HCT116 (cell line): ENCODE measurements around the gene RAP1B. TPM values are rescaled to one million over a fixed set of nuclear protein-coding genes. Genes with fewer than 3 reads are reported as not detected.

Experiments
- ATAC-seq: fragments of 200-7000 bp; cut with Tn5 transposase; 2 replicates; pipeline ENCODE4 v1.9.1; 2020; ENCODE audit warnings: mild to moderate bottlenecking, moderate library complexity
- BruUV-seq: library from RNA; stranded (reverse); fragments of 400-500 nt; replicated peaks from 2 replicates; lab custom pipeline; 2021; lab: Mats Ljungman, UMichigan
- CTCF ChIA-PET: fragments of 300-600 bp; sonication (Branson Sonifier 250); formaldehyde crosslinking; loops from one replicate; lab custom pipeline; 2021; ENCODE audit warnings: antibody characterized with exemption; lab: Charles Lee
- POLR2A ChIA-PET: fragments of 300-600, 350-600 bp; sonication (Branson Sonifier 250); formaldehyde crosslinking; loops from one replicate; lab custom pipeline; 2021; ENCODE audit warnings: antibody characterized with exemption; lab: Charles Lee
- RAD21 ChIA-PET, 2 experiments: fragments of 300-600 bp; sonication (Branson Sonifier 250); formaldehyde crosslinking; loops; one replicate each; lab custom pipeline; 2023; ENCODE audit warnings: low total read pairs in 2 of 2; ENCODE audit not compliant: uncharacterized antibody in 2 of 2, unreplicated experiment in 2 of 2, low non-redundant PET in 1 of 2; lab: Charles Lee
- DNase-seq: peaks from one replicate; pipeline ENCODE4 v3.0.0-alpha.2; 2010; ENCODE audit warnings: low read depth, low spot score
- H2AFZ ChIP-seq: fragments of 200-600 bp; shearing (Covaris generic), sonication (generic); 2 replicates; pipeline ENCODE4 v1.6.1; 2017; ENCODE audit warnings: low read depth, mixed run types, mixed read lengths, antibody characterized with exemption, low read length; ENCODE audit not compliant: poor library complexity, severe bottlenecking
- H3K27ac ChIP-seq: 2 replicates; pipeline ENCODE4 v1.5.1; 2012; ENCODE audit warnings: low read depth, low read length
- H3K27me3 ChIP-seq: fragments of 200-600 bp; sonication (generic); 2 replicates; pipeline ENCODE4 v1.6.1; 2016; ENCODE audit warnings: mixed run types, low read length, mixed read lengths; ENCODE audit not compliant: insufficient read depth
- H3K36me3 ChIP-seq, 2 experiments: fragments of 200-500 bp in 1 of 2; fragments of 200-600 bp in 1 of 2; sonication (Bioruptor generic) in 1 of 2; sonication (generic) in 1 of 2; 2 replicates each; pipeline versions ENCODE4 v1.5.1 to v1.6.1; 2014 to 2016; ENCODE audit warnings: low read length in 2 of 2, inconsistent platforms in 1 of 2, mixed read lengths in 1 of 2, mixed run types in 1 of 2; ENCODE audit not compliant: insufficient read depth in 2 of 2, control insufficient read depth in 1 of 2
- H3K4me1 ChIP-seq, 2 experiments: fragments of 200-600 bp in 1 of 2; sonication (generic) in 1 of 2; 2 replicates each; pipeline versions ENCODE4 v1.5.1 to v1.6.1; 2012 to 2017; ENCODE audit warnings: low read length in 2 of 2, inconsistent platforms in 1 of 2, mild to moderate bottlenecking in 1 of 2, mixed read lengths in 1 of 2, mixed run types in 1 of 2, moderate library complexity in 1 of 2; ENCODE audit not compliant: insufficient read depth in 2 of 2, control insufficient read depth in 1 of 2
- H3K4me2 ChIP-seq: fragments of 200-600 bp; sonication (generic); 2 replicates; pipeline ENCODE4 v1.6.1; 2017; ENCODE audit warnings: mixed run types, low read length, mixed read lengths
- H3K4me3 ChIP-seq, 2 experiments: fragments of 200-600 bp in 1 of 2; sonication (generic) in 1 of 2; replicated peaks in 1 of 2; 2 replicates each; pipeline ENCODE4 v1.5.1; 2011 to 2016; ENCODE audit warnings: low read length in 2 of 2, control low read depth in 1 of 2, low read depth in 1 of 2, mild to moderate bottlenecking in 1 of 2, mixed read lengths in 1 of 2, mixed run types in 1 of 2
- H3K79me2 ChIP-seq: fragments of 200-600 bp; sonication (generic); 2 replicates; pipeline ENCODE4 v1.6.1; 2017; ENCODE audit warnings: mild to moderate bottlenecking, mixed run types, low read length, moderate library complexity, mixed read lengths; ENCODE audit not compliant: insufficient read depth
- H3K9ac ChIP-seq: fragments of 200-600 bp; sonication (generic); 2 replicates; pipeline ENCODE4 v1.6.1; 2016; ENCODE audit warnings: low read length, mixed read lengths
- H3K9me2 ChIP-seq: fragments of 200-600 bp; sonication (generic), shearing (Covaris generic); 2 replicates; pipeline ENCODE4 v1.6.1; 2017; ENCODE audit warnings: mixed run types, mild to moderate bottlenecking, moderate library complexity; ENCODE audit not compliant: insufficient read depth
- H3K9me3 ChIP-seq, 2 experiments: fragments of 200-500 bp in 1 of 2; fragments of 200-600 bp in 1 of 2; sonication (Bioruptor generic) in 1 of 2; sonication (generic) in 1 of 2; 2 replicates each; pipeline ENCODE4 v1.6.1; 2014 to 2017; ENCODE audit warnings: low read length in 2 of 2, mixed read lengths in 2 of 2, inconsistent platforms in 1 of 2, low read depth in 1 of 2, mild to moderate bottlenecking in 1 of 2, mixed run types in 1 of 2, moderate library complexity in 1 of 2; ENCODE audit not compliant: control insufficient read depth in 1 of 2, insufficient read depth in 1 of 2
- H4K20me1 ChIP-seq: fragments of 200-600 bp; sonication (generic), shearing (Covaris generic); 2 replicates; pipeline ENCODE4 v1.6.1; 2017; ENCODE audit warnings: mixed run types, mild to moderate bottlenecking, moderate library complexity; ENCODE audit not compliant: insufficient read depth
- CBX3 ChIP-seq: IDR thresholded peaks from 2 replicates; pipeline ENCODE4 v1.6.1; 2012; ENCODE audit warnings: low read depth
- CEBPB ChIP-seq: IDR thresholded peaks from 2 replicates; pipeline ENCODE4 v1.6.1; 2012; ENCODE audit warnings: low read depth
- SP1 ChIP-seq: IDR thresholded peaks from 2 replicates; pipeline ENCODE4 v1.6.1; 2012; ENCODE audit warnings: low read depth
- intact Hi-C: fragments of 100-400 bp; cut with micrococcal nuclease; formaldehyde crosslinking; loops from 2 replicates; pipeline ENCODE4 v1.10.0; 2022
- total RNA-seq: library from RNA; stranded (reverse); gene quantifications from one replicate; pipeline ENCODE4 v1.2.1, GENCODE V29; 2021; ENCODE audit not compliant: unreplicated experiment
- TF ChIP-seq, protein P1 (sequence below), 3 experiments: fragments of 200-600 bp in 1 of 3; sonication (generic) in 1 of 3; IDR thresholded peaks in 2 of 3; conservative IDR thresholded peaks in 1 of 3; 2 replicates each; pipeline ENCODE4 v1.5.1; 2012 to 2017; ENCODE audit warnings: low read depth in 2 of 3, low read length in 2 of 3, antibody characterized with exemption in 1 of 3, borderline replicate concordance in 1 of 3, control low read depth in 1 of 3, mild to moderate bottlenecking in 1 of 3, mixed read lengths in 1 of 3, mixed run types in 1 of 3, moderate library complexity in 1 of 3; ENCODE audit not compliant: insufficient read depth in 1 of 3

Gene RAP1B
- total RNA-seq, 1 experiment from 2014 or later = 79.2 TPM

DNA sequence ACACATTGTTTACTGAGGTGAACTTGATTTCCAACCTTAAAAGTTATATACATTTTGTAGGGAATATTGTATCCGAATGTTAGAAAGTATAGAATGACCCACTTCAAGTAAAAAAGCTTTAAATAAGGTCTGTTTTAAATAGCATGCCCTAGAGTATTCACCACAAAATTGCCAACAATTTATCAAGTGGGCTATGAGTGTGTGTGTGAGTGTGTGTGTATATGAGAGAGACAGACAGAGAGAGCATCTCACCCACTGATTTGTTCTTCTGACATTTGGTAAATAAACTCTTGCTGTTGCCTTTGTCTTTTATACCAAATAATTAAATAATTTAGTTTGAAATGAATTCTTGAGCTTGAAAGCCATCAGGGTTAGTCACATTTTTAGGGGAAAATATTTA, 29.8 kb upstream of the RAP1B start:
- no peaks in the 10 kb centered on the region for H3K27me3 ChIP-seq
- H3K9ac ChIP-seq = no peak overlapping the region
- no peak overlapping the region for H3K27ac ChIP-seq
- ATAC-seq (no peak), DNase-seq (no peak)
- no peaks in the 10 kb centered on the region for H3K9me2 ChIP-seq
- no peaks in the 10 kb centered on the region for H3K9me3 ChIP-seq
- BruUV-seq = no TSS peak
- no peak overlapping the region for H3K4me3 ChIP-seq
- TF ChIP-seq, protein P1, sequence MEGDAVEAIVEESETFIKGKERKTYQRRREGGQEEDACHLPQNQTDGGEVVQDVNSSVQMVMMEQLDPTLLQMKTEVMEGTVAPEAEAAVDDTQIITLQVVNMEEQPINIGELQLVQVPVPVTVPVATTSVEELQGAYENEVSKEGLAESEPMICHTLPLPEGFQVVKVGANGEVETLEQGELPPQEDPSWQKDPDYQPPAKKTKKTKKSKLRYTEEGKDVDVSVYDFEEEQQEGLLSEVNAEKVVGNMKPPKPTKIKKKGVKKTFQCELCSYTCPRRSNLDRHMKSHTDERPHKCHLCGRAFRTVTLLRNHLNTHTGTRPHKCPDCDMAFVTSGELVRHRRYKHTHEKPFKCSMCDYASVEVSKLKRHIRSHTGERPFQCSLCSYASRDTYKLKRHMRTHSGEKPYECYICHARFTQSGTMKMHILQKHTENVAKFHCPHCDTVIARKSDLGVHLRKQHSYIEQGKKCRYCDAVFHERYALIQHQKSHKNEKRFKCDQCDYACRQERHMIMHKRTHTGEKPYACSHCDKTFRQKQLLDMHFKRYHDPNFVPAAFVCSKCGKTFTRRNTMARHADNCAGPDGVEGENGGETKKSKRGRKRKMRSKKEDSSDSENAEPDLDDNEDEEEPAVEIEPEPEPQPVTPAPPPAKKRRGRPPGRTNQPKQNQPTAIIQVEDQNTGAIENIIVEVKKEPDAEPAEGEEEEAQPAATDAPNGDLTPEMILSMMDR (IDR thresholded peaks at IDR 0.05 in 2 of 3, conservative IDR thresholded peaks at IDR 0.05 in 1 of 3; ENCODE audit: borderline replicate concordance in 1 of 3, insufficient read depth in 1 of 3, low read depth in 2 of 3, low read length in 2 of 3) = no peak
- TF ChIP-seq CBX3 = no peak
- no peaks in the 10 kb centered on the region for H3K36me3 ChIP-seq
- no peaks in the 10 kb centered on the region for H4K20me1 ChIP-seq
- intact Hi-C loops = no loop called here
- H3K4me1 ChIP-seq = peaks cover 7 to 18% of the 10 kb centered on the region in 2 experiments
- no peak overlapping the region for H3K4me2 ChIP-seq
- RAD21 ChIA-PET = no interaction called here
- no peaks in the 10 kb centered on the region for H3K79me2 ChIP-seq
- CTCF ChIA-PET = no interaction called here
- H2AFZ ChIP-seq = no peak overlapping the region
- POLR2A ChIA-PET = no interaction called here

DNA sequence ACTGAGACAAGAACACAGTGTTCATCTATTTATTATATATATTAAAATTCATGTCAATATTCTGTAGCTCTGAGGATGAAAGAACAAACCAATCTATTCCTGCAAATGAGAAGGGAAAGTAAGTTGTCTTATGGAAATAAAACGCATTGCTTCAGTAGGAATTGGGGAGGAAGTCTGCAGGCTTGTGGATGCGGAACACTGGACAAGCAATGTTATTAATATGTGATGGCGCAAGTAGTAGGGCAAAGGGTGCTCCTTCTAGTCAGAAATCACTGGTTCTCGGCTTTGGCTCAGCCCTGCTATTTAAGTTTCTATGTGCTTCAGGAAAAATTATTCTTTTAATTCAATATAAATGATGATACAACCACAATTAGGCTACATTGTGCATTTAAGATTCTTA, 28.8 kb upstream of the RAP1B start:
- no peak for ATAC-seq
- intact Hi-C loops = no loop called here
- no peaks in the 10 kb centered on the region for H4K20me1 ChIP-seq
- H3K4me3 ChIP-seq = no peak overlapping the region
- no TSS peak for BruUV-seq
- H3K9me3 ChIP-seq = no peaks in the 10 kb centered on the region
- no peaks in the 10 kb centered on the region for H3K36me3 ChIP-seq
- no peak overlapping the region for H2AFZ ChIP-seq
- H3K27ac ChIP-seq = no peak overlapping the region
- H3K79me2 ChIP-seq = no peaks in the 10 kb centered on the region
- CTCF ChIA-PET = no interaction called here
- H3K9ac ChIP-seq = no peak overlapping the region
- RAD21 ChIA-PET = no interaction called here
- DNase-seq = no peak
- no peaks in the 10 kb centered on the region for H3K9me2 ChIP-seq
- H3K4me2 ChIP-seq = no peak overlapping the region
- peaks cover 7 to 18% of the 10 kb centered on the region in 2 experiments for H3K4me1 ChIP-seq
- H3K27me3 ChIP-seq = no peaks in the 10 kb centered on the region
- TF ChIP-seq CEBPB (no peak), SP1 (no peak)
- POLR2A ChIA-PET = no interaction called here
